Hepatocyte (in vitro differentiated cells): Measurements from ENCODE around the gene SLC2A11.

Experiments
- CTCF ChIP-seq: fragments of 200-600 bp; sonication (generic); IDR thresholded peaks from 2 replicates; pipeline ENCODE4 v1.5.1; 2016; ENCODE audit warnings: antibody characterized with exemption, mild to moderate bottlenecking; ENCODE audit not compliant: poor library complexity
- EZH2 ChIP-seq: fragments of 200-600 bp; sonication (generic); IDR thresholded peaks from 2 replicates; pipeline ENCODE4 v1.6.1; 2016; ENCODE audit warnings: antibody characterized with exemption, mild to moderate bottlenecking, borderline replicate concordance
- EZH2phosphoT487 ChIP-seq: fragments of 200-600 bp; sonication (generic); IDR thresholded peaks from one replicate; pipeline ENCODE4 v1.6.1; 2018; ENCODE audit warnings: antibody characterized with exemption, mild to moderate bottlenecking, low read depth, moderate library complexity; ENCODE audit not compliant: unreplicated experiment, severe bottlenecking

- TF ChIP-seq CTCF (no peak), EZH2phosphoT487 (no peak), EZH2 (no peak)
These were observed 57.6 kb downstream of the SLC2A11 start for GRCh38 chr22:23915290-23915689.
